ENCODE measurements around the gene CLEC7A.
A peak's percentile ranks its signal among the peaks of the same experiment; 100 is the strongest.

The CLEC7A gene

DNA sequence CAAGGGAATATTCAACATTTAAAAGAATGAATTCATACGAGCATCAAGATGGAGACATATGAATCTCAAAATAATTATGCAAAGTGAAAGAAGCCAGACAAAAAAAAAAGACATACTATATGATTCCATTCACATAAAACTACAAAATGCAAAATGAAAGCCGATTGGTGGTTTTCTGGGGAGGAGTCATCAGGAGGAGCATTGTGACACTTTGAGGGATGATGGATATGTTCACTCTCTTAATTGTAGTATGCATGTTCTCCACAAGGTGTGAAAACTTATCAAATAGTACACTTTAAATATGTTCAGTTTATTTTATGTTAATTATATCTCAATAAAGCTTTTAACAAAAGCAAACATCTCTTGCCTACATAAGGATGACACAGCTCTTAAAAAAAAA, 28.4 kb upstream of the CLEC7A start:
- TF ChIP-seq, protein P1, sequence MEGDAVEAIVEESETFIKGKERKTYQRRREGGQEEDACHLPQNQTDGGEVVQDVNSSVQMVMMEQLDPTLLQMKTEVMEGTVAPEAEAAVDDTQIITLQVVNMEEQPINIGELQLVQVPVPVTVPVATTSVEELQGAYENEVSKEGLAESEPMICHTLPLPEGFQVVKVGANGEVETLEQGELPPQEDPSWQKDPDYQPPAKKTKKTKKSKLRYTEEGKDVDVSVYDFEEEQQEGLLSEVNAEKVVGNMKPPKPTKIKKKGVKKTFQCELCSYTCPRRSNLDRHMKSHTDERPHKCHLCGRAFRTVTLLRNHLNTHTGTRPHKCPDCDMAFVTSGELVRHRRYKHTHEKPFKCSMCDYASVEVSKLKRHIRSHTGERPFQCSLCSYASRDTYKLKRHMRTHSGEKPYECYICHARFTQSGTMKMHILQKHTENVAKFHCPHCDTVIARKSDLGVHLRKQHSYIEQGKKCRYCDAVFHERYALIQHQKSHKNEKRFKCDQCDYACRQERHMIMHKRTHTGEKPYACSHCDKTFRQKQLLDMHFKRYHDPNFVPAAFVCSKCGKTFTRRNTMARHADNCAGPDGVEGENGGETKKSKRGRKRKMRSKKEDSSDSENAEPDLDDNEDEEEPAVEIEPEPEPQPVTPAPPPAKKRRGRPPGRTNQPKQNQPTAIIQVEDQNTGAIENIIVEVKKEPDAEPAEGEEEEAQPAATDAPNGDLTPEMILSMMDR (IDR thresholded peaks at IDR 0.05; ENCODE audit: low read depth, low read length) = no peak
- no peak overlapping the region for H3K4me3 ChIP-seq (ENCODE audit: low read depth, low read length)

DNA sequence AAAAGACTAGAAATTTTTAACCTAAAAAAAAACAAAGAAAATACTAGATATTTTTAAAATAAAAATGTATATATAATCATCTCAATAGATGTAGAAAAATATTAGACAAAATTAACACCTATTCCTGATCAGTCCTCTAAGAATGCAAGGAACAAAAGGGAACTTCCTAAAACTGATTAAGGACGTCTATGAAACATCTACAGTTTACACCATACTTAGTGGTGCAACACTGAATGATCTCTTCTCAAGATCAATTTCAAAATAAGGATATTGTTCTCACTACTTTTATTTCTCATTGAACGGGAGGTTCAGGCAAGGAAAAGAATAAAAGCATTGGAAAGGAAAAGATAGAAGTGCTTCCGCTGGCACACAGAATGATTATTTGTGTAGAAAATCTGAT, 26.0 kb upstream of the CLEC7A start:
- H3K4me3 ChIP-seq (ENCODE audit: low read depth, low read length) = no peak overlapping the region
- TF ChIP-seq, protein P1 (IDR thresholded peaks at IDR 0.05; ENCODE audit: low read depth, low read length) = no peak

DNA sequence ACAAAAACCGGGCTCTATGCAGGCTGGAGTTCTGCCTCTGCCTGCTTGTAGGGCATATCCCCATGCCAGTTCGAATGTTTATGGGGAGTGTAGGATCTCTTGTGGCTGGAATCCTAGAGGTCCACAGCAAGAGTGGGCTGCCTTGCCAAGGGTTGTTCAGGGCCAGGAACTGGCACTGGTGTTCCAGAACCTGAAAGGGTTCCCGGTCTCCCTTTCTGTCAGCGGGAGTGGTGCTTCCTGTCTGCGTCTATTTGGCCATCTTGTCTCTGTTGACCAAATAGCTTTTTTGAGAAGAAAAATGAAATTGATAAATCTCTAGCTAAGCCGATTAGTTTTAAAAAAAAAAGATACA, 24.1 kb upstream of the CLEC7A start:
- TF ChIP-seq, protein P1 (IDR thresholded peaks at IDR 0.05; ENCODE audit: low read depth, low read length) = no peak
- no peak overlapping the region for H3K4me3 ChIP-seq (ENCODE audit: low read depth, low read length)

DNA sequence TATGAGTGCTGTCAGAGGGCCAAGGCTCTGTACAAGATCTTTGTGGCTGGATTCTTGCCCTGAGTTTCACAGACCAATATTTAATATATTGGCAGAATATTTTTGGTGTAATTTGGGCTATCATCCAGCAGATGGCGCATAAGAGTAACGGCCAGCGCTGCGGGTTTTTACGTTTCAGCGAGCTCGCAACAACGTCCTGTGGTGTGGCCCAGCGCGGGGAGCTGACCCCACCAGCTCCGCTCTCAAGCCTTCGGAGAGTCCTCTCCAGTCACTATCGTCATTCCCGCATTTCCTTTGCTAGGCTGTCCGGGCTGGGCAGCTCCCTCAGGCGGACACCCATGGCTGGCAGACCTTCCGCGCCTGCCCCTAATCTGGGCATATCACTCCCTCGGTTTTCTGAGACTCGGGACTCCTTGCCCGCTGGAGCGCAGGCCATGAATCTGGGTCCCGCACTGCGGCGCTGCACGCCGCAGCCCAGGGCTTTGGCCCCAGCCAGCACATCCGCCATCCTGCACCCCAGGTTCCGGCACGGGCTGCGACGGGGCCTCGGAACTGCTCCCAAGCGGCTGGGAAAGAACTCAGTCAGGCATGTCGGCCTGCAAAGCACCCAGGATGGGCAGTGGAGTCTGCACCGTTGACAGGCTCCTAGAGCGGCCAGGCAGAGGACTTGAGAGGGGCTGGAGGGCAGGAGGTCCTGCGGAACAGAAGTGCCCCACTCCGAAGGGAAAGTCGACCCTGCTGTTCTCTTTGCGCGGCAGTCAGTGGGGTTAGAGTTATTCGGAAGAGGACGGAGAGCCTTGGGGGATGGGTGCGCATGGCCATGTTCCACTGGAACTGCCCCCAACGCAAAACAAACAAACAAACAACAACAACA, 23.5 kb upstream of the CLEC7A start:
- TF ChIP-seq, protein P1 (IDR thresholded peaks at IDR 0.05; ENCODE audit: low read depth, low read length) = peak; percentile 72
- H3K4me3 ChIP-seq (ENCODE audit: low read depth, low read length) = no peak overlapping the region

DNA sequence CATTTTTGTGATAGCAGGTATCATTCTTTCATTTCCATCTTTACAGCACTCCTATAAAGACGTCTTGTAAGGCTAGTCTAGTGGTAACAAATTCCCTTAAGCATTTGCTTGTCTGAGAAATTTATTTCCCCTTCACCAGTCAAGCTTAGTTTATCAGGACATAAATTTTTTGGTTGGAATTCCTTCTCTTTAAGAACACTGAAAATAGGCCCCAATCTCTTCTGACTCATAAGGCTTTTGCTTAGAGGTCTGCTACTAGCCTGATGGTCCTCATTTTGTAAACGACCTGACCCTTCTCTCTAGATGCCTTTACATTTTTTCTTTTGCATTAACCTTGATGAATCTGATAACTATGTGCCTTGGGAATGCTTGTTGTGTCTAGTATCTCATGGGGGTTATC, 21.6 kb upstream of the CLEC7A start:
- TF ChIP-seq, protein P1 (IDR thresholded peaks at IDR 0.05; ENCODE audit: low read depth, low read length) = no peak
- no peak overlapping the region for H3K4me3 ChIP-seq (ENCODE audit: low read depth, low read length)

DNA sequence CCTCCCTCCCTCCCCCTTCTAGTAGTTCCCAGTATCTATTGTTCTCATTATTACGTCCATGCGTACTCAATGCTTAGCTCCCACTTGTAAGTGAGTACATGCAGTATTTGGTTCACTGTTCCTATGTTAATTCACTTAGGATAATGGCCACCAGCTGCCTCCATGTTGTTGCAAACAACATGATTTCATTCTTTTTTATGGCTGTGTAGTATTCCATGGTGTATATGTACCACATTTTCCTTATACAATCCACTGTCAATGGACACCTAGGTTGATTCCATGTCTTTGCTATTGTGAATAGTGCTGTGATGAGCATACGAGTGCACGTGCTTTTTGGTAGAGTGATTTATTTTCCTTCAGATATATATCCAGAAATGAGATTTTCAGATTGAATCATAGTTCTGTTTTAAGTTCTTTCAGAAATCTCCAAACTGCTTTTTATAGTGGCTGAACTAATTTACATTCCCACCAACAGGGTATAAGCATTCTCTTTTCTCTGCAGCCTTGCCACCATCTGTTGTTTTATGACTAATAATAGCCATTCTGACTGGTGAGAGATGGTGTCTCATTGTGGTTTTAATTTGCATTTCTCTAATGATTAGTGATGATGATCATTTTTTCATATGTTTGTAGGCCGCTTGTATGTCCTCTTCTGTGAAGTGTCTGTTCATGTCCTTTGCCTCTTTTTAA, 17.9 kb upstream of the CLEC7A start:
- H3K4me3 ChIP-seq (ENCODE audit: low read depth, low read length) = no peak overlapping the region
- TF ChIP-seq, protein P1 (IDR thresholded peaks at IDR 0.05; ENCODE audit: low read depth, low read length) = no peak

DNA sequence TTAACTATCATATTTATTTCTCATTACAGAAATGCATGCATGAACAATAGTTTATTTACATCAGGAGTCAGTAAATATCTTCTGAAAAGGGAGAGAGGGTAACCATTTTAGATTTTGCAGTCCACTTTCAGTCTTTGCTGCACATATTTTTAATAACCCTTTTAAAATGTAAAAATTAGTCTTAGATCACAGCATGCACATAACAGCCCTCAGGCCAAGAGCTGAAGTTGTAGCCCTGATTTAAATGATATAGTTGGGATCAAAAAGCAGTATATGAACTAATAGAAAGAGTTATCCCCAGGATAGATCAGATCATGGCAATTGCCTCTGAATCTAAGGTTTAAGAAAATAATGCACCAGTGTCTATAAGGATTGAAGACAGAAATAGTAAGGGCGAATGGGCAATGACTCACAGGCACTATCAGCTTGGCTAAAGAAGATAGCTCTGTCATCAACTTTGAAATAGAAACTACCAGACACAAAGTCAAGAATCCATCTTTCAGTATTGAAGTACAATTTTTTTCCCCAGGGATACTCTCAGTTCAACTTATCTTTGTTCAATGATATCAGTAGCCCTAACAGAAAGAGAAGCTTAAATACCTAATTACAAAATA, 13.1 kb upstream of the CLEC7A start:
- TF ChIP-seq, protein P1 (IDR thresholded peaks at IDR 0.05; ENCODE audit: low read depth, low read length) = no peak
- no peak overlapping the region for H3K4me3 ChIP-seq (ENCODE audit: low read depth, low read length)

Measured in WI38 (cell line).